Testis (tissue), 2 donors: ENCODE measurements around the gene SCGB2A2.

Source experiments
- CTCF ChIP-seq, 3 experiments: fragments of 450-650 bp in 2 of 3; fragments of 200-600 bp in 1 of 3; sonication (generic) in 1 of 3; IDR thresholded peaks; one replicate each; pipeline ENCODE4 v1.5.1; 2016 to 2019; ENCODE audit warnings: antibody characterized with exemption in 3 of 3, mild to moderate bottlenecking in 2 of 3, moderate library complexity in 1 of 3
- POLR2A ChIP-seq: fragments of 450-650 bp; IDR thresholded peaks from one replicate; pipeline ENCODE4 v1.6.1; 2017; ENCODE audit warnings: antibody characterized with exemption, mild to moderate bottlenecking, moderate library complexity

GRCh38 chr11:62221498-62221897 lies 48.5 kb upstream of the SCGB2A2 start:
- TF ChIP-seq CTCF (IDR thresholded peaks at IDR 0.05) (no peak), POLR2A (no peak)
